Vagina (tissue), 2 donors: Measurements from ENCODE around the gene METTL17.
"Not testable (repeated sequence)": the region's sequence is repeated elsewhere in the genome, so short reads cannot be mapped to it uniquely, and the experiment has no call there.

Experiments used
- POLR2A ChIP-seq, 2 donors: fragments of 450-650 bp; IDR thresholded peaks; one replicate each; pipeline ENCODE4 v1.6.1; 2017; ENCODE audit warnings: antibody characterized with exemption in 2 of 2, mild to moderate bottlenecking in 2 of 2, moderate library complexity in 2 of 2
- POLR2AphosphoS5 ChIP-seq, 2 donors: sonication (generic); formaldehyde crosslinking; IDR thresholded peaks; one replicate each; pipeline ENCODE4 v1.9.0; 2017; ENCODE audit warnings: antibody characterized with exemption in 2 of 2, mild to moderate bottlenecking in 2 of 2, low read depth in 1 of 2; ENCODE audit not compliant: insufficient read depth in 1 of 2

- TF ChIP-seq POLR2AphosphoS5 (IDR thresholded peaks at IDR 0.05; ENCODE audit: insufficient read depth in 1 of 2, low read depth in 1 of 2); POLR2A (IDR thresholded peaks at IDR 0.05): not testable (repeated sequence)
Observed at GRCh38 chr14:20958946-20959345, 30.8 kb upstream of the METTL17 start.
